DND-41 (cell line): ENCODE results near the gene BNC2.

Experiments used
- ATAC-seq: fragments of 200-7000 bp; cut with Tn5 transposase; 3 replicates; pipeline ENCODE4 v1.9.1; 2021; ENCODE audit warnings: low read depth; ENCODE audit not compliant: insufficient read depth
- DNase-seq: peaks from one replicate; pipeline ENCODE4 v3.0.0-alpha.2; 2020
- H2AFZ ChIP-seq: 2 replicates; pipeline ENCODE4 v1.6.0; 2012; ENCODE audit warnings: low read depth, low read length
- H3K27ac ChIP-seq: 2 replicates; pipeline ENCODE4 v1.5.1; 2012; ENCODE audit warnings: low read length, inconsistent platforms
- H3K27me3 ChIP-seq: fragments of 200-600 bp; sonication (generic); 2 replicates; pipeline ENCODE4 v1.6.0; 2012; ENCODE audit warnings: low read length, mild to moderate bottlenecking, inconsistent platforms; ENCODE audit not compliant: insufficient read depth, poor library complexity
- H3K36me3 ChIP-seq: 2 replicates; pipeline ENCODE4 v1.5.1; 2012; ENCODE audit warnings: low read length, inconsistent platforms; ENCODE audit not compliant: insufficient read depth
- H3K4me1 ChIP-seq: 2 replicates; pipeline ENCODE4 v1.5.1; 2012; ENCODE audit warnings: mild to moderate bottlenecking, low read length; ENCODE audit not compliant: insufficient read depth
- H3K4me2 ChIP-seq: 2 replicates; pipeline ENCODE4 v1.6.0; 2012; ENCODE audit warnings: mild to moderate bottlenecking, moderate library complexity, low read length, inconsistent platforms; ENCODE audit not compliant: insufficient read depth
- H3K4me3 ChIP-seq, 2 experiments: fragments of 200-600 bp in 1 of 2; shearing (Covaris generic) in 1 of 2; 2 replicates each; pipeline ENCODE4 v1.5.1; 2012 to 2016; ENCODE audit warnings: inconsistent platforms in 2 of 2, low read length in 2 of 2, mild to moderate bottlenecking in 2 of 2, low read depth in 1 of 2, moderate library complexity in 1 of 2
- H3K79me2 ChIP-seq: 2 replicates; pipeline ENCODE4 v1.6.0; 2012; ENCODE audit warnings: low read length, inconsistent platforms; ENCODE audit not compliant: insufficient read depth
- H3K9ac ChIP-seq: 2 replicates; pipeline ENCODE4 v1.6.0; 2012; ENCODE audit warnings: low read depth, mild to moderate bottlenecking, inconsistent platforms, low read length, moderate library complexity
- H3K9me3 ChIP-seq: 2 replicates; pipeline ENCODE4 v1.5.1; 2012; ENCODE audit warnings: low read length, moderate library complexity, mild to moderate bottlenecking, inconsistent platforms; ENCODE audit not compliant: insufficient read depth, severe bottlenecking
- H4K20me1 ChIP-seq: 2 replicates; pipeline ENCODE4 v1.6.0; 2012; ENCODE audit warnings: low read length; ENCODE audit not compliant: insufficient read depth
- CTCF ChIP-seq: IDR thresholded peaks from 2 replicates; pipeline ENCODE4 v1.5.1; 2012; ENCODE audit warnings: borderline replicate concordance, low read length, moderate library complexity, mild to moderate bottlenecking; ENCODE audit not compliant: poor library complexity, severe bottlenecking; ENCODE audit errors: extremely low read depth
- EZH2 ChIP-seq: IDR thresholded peaks from 3 replicates; pipeline ENCODE4 v1.6.1; 2012; ENCODE audit warnings: borderline replicate concordance, low read depth, mild to moderate bottlenecking, moderate library complexity, low read length, inconsistent platforms; ENCODE audit not compliant: severe bottlenecking

Gene BNC2

GRCh38 chr9:16787724-16788123 lies 82.7 kb downstream of the BNC2 start:
- H2AFZ ChIP-seq = no peak overlapping the region
- H3K27ac ChIP-seq = no peak overlapping the region
- no peaks in the 10 kb centered on the region for H3K4me1 ChIP-seq
- H3K4me2 ChIP-seq = no peak overlapping the region
- TF ChIP-seq CTCF (no peak), EZH2 (no peak)
- no peaks in the 10 kb centered on the region for H3K9me3 ChIP-seq
- no peak overlapping the region for H3K4me3 ChIP-seq
- H3K79me2 ChIP-seq = no peaks in the 10 kb centered on the region
- H3K36me3 ChIP-seq = no peaks in the 10 kb centered on the region
- H3K27me3 ChIP-seq = no peaks in the 10 kb centered on the region
- ATAC-seq (no peak), DNase-seq (no peak)
- H4K20me1 ChIP-seq = no peaks in the 10 kb centered on the region
- no peak overlapping the region for H3K9ac ChIP-seq

GRCh38 chr9:16784002-16784401 lies 86.5 kb downstream of the BNC2 start:
- H3K9ac ChIP-seq = no peak overlapping the region
- no peak for ATAC-seq
- H3K79me2 ChIP-seq = no peaks in the 10 kb centered on the region
- no peaks in the 10 kb centered on the region for H3K9me3 ChIP-seq
- H3K27me3 ChIP-seq = no peaks in the 10 kb centered on the region
- H3K4me1 ChIP-seq = no peaks in the 10 kb centered on the region
- DNase-seq = no peak
- no peaks in the 10 kb centered on the region for H3K36me3 ChIP-seq
- H3K4me2 ChIP-seq = no peak overlapping the region
- no peaks in the 10 kb centered on the region for H4K20me1 ChIP-seq
- no peak overlapping the region for H2AFZ ChIP-seq
- no peak overlapping the region for H3K27ac ChIP-seq
- TF ChIP-seq EZH2 (no peak), CTCF (no peak)
- no peak overlapping the region for H3K4me3 ChIP-seq

- ATAC-seq = no peak
- H3K4me3 ChIP-seq = no peak overlapping the region
- H3K4me2 ChIP-seq = no peak overlapping the region
- no peak overlapping the region for H3K9ac ChIP-seq
- no peaks in the 10 kb centered on the region for H3K9me3 ChIP-seq
- H3K79me2 ChIP-seq = no peaks in the 10 kb centered on the region
- H2AFZ ChIP-seq = no peak overlapping the region
- H3K4me1 ChIP-seq = no peaks in the 10 kb centered on the region
- no peaks in the 10 kb centered on the region for H4K20me1 ChIP-seq
- no peak overlapping the region for H3K27ac ChIP-seq
- H3K36me3 ChIP-seq = no peaks in the 10 kb centered on the region
- no peak for DNase-seq
- TF ChIP-seq CTCF (no peak), EZH2 (no peak)
- no peaks in the 10 kb centered on the region for H3K27me3 ChIP-seq
Measured at GRCh38 chr9:16782490-16782889, 88.0 kb downstream of the BNC2 start.

GRCh38 chr9:16775330-16775729 lies 95.1 kb downstream of the BNC2 start:
- TF ChIP-seq CTCF (no peak), EZH2 (no peak)
- Histone ChIP-seq H3K4me2 (no peak overlapping the region), H3K79me2 (no peaks in the 10 kb centered on the region), H3K9ac (no peak overlapping the region), H4K20me1 (no peaks in the 10 kb centered on the region), H2AFZ (no peak overlapping the region), H3K4me3 (no peak overlapping the region), H3K9me3 (no peaks in the 10 kb centered on the region), H3K4me1 (no peaks in the 10 kb centered on the region), H3K27ac (no peak overlapping the region), H3K36me3 (no peaks in the 10 kb centered on the region), H3K27me3 (no peaks in the 10 kb centered on the region)
- ATAC-seq (no peak), DNase-seq (no peak)
